H1 (cell line): ENCODE results near the gene CALU. TPM values are rescaled to one million over a fixed set of nuclear protein-coding genes. Genes with fewer than 3 reads are reported as not detected.

ENCODE experiments used
- BACH1 ChIP-seq: IDR thresholded peaks from 2 replicates; pipeline ENCODE4 v1.6.1; 2012; ENCODE audit warnings: low read length, improper control_type of control experiment
- CBX8 ChIP-seq: fragments of 300-800, 300-1000 bp; sonication (generic); IDR thresholded peaks from 2 replicates; pipeline ENCODE4 v1.7.1; 2016; ENCODE audit warnings: low read depth, low read length, borderline replicate concordance
- GTF2F1 ChIP-seq: IDR thresholded peaks from 2 replicates; pipeline ENCODE4 v1.6.1; 2012; ENCODE audit warnings: low read depth, low read length, improper control_type of control experiment, borderline replicate concordance
- PHF8 ChIP-seq: fragments of 200-600 bp; sonication (generic); conservative IDR thresholded peaks from 2 replicates; pipeline ENCODE4 v1.7.1; 2012; ENCODE audit warnings: low read depth, mild to moderate bottlenecking, inconsistent platforms, low read length, moderate library complexity
- POLR2AphosphoS5 ChIP-seq: IDR thresholded peaks from 2 replicates; pipeline ENCODE4 v1.6.1; 2011; ENCODE audit warnings: low read depth, low read length
- TCF12 ChIP-seq: IDR thresholded peaks from 2 replicates; pipeline ENCODE4 v1.6.1; 2011; ENCODE audit warnings: low read depth, mild to moderate bottlenecking, low read length
- polyA plus RNA-seq, 7 experiments: library from polyadenylated mRNA; depleted of rRNA in 3 of 7; stranded (reverse) in 5 of 7; unstranded in 2 of 7; fragments of >200 nt in 5 of 7; fragments of 200-250 nt in 2 of 7; gene quantifications; 1 replicate in 5 of 7; 2 replicates in 1 of 7; 4 replicates in 1 of 7; pipeline versions ENCODE4 v1.2.1 to v1.2.3, GENCODE V29; 2011 to 2013; ENCODE audit warnings: missing spikeins in 2 of 7, mixed read lengths in 2 of 7
- total RNA-seq: library from RNA; stranded (reverse); fragmentation: NEBNext Ultra II Directional; extraction: Animal tissue kit (Norgen Biotek cat#: 25700); gene quantifications from 2 replicates; pipeline ENCODE4 v1.2.1, GENCODE V29; 2021
- TF ChIP-seq, protein P1 (sequence below): fragments of 300-600 bp; sonication (generic); IDR thresholded peaks from 2 replicates; pipeline ENCODE4 v1.7.1; 2012; ENCODE audit warnings: low read length, moderate library complexity, mild to moderate bottlenecking, inconsistent platforms; ENCODE audit not compliant: insufficient replicate concordance
- TF ChIP-seq, protein P2 (sequence below): IDR thresholded peaks from 2 replicates; pipeline ENCODE4 v1.6.1; 2011; ENCODE audit warnings: low read length, improper control_type of control experiment

CALU gene
- total and polyA plus RNA-seq, 2 of the 8 experiments (the other 6 are each of a cell fraction or from before 2014, with no cell fraction given) = 67.2 to 170 TPM

DNA sequence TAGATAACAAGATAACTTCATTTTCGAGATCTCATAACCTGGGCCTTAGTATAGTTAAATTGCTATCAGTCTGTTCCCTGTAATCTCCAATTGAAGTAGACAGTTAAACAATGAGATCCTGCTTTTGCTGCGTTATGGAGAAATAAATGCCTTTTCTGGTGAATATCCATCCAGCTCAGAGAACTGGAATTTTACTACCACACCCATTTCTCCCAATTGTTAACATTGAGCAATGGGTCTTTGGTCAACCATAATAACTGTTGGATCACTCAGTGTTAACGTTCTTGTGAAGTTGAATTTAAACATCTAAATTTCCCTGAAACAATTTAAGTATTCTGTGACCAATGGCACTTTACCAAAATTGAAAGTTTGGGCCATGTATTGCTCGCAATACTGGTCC is 3.0 kb downstream of the CALU start (continued):
- TF ChIP-seq, protein P1, sequence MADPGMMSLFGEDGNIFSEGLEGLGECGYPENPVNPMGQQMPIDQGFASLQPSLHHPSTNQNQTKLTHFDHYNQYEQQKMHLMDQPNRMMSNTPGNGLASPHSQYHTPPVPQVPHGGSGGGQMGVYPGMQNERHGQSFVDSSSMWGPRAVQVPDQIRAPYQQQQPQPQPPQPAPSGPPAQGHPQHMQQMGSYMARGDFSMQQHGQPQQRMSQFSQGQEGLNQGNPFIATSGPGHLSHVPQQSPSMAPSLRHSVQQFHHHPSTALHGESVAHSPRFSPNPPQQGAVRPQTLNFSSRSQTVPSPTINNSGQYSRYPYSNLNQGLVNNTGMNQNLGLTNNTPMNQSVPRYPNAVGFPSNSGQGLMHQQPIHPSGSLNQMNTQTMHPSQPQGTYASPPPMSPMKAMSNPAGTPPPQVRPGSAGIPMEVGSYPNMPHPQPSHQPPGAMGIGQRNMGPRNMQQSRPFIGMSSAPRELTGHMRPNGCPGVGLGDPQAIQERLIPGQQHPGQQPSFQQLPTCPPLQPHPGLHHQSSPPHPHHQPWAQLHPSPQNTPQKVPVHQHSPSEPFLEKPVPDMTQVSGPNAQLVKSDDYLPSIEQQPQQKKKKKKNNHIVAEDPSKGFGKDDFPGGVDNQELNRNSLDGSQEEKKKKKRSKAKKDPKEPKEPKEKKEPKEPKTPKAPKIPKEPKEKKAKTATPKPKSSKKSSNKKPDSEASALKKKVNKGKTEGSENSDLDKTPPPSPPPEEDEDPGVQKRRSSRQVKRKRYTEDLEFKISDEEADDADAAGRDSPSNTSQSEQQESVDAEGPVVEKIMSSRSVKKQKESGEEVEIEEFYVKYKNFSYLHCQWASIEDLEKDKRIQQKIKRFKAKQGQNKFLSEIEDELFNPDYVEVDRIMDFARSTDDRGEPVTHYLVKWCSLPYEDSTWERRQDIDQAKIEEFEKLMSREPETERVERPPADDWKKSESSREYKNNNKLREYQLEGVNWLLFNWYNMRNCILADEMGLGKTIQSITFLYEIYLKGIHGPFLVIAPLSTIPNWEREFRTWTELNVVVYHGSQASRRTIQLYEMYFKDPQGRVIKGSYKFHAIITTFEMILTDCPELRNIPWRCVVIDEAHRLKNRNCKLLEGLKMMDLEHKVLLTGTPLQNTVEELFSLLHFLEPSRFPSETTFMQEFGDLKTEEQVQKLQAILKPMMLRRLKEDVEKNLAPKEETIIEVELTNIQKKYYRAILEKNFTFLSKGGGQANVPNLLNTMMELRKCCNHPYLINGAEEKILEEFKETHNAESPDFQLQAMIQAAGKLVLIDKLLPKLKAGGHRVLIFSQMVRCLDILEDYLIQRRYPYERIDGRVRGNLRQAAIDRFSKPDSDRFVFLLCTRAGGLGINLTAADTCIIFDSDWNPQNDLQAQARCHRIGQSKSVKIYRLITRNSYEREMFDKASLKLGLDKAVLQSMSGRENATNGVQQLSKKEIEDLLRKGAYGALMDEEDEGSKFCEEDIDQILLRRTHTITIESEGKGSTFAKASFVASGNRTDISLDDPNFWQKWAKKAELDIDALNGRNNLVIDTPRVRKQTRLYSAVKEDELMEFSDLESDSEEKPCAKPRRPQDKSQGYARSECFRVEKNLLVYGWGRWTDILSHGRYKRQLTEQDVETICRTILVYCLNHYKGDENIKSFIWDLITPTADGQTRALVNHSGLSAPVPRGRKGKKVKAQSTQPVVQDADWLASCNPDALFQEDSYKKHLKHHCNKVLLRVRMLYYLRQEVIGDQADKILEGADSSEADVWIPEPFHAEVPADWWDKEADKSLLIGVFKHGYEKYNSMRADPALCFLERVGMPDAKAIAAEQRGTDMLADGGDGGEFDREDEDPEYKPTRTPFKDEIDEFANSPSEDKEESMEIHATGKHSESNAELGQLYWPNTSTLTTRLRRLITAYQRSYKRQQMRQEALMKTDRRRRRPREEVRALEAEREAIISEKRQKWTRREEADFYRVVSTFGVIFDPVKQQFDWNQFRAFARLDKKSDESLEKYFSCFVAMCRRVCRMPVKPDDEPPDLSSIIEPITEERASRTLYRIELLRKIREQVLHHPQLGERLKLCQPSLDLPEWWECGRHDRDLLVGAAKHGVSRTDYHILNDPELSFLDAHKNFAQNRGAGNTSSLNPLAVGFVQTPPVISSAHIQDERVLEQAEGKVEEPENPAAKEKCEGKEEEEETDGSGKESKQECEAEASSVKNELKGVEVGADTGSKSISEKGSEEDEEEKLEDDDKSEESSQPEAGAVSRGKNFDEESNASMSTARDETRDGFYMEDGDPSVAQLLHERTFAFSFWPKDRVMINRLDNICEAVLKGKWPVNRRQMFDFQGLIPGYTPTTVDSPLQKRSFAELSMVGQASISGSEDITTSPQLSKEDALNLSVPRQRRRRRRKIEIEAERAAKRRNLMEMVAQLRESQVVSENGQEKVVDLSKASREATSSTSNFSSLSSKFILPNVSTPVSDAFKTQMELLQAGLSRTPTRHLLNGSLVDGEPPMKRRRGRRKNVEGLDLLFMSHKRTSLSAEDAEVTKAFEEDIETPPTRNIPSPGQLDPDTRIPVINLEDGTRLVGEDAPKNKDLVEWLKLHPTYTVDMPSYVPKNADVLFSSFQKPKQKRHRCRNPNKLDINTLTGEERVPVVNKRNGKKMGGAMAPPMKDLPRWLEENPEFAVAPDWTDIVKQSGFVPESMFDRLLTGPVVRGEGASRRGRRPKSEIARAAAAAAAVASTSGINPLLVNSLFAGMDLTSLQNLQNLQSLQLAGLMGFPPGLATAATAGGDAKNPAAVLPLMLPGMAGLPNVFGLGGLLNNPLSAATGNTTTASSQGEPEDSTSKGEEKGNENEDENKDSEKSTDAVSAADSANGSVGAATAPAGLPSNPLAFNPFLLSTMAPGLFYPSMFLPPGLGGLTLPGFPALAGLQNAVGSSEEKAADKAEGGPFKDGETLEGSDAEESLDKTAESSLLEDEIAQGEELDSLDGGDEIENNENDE = no peak
- TF ChIP-seq, protein P2, sequence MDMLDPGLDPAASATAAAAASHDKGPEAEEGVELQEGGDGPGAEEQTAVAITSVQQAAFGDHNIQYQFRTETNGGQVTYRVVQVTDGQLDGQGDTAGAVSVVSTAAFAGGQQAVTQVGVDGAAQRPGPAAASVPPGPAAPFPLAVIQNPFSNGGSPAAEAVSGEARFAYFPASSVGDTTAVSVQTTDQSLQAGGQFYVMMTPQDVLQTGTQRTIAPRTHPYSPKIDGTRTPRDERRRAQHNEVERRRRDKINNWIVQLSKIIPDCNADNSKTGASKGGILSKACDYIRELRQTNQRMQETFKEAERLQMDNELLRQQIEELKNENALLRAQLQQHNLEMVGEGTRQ = no peak
- no peak for TF ChIP-seq TCF12
- TF ChIP-seq PHF8 = no peak
- no peak for TF ChIP-seq BACH1
- TF ChIP-seq POLR2AphosphoS5 = no peak
- no peak for TF ChIP-seq GTF2F1
- no peak for TF ChIP-seq CBX8
